Prostate gland (tissue), 2 donors: ENCODE data around the gene EWSR1. TPM values are rescaled to one million over a fixed set of nuclear protein-coding genes. Genes with fewer than 3 reads are reported as not detected.

Experiments used
- DNase-seq: peaks from one replicate; pipeline ENCODE4 v3.0.0-alpha.2; 2019; ENCODE audit warnings: low spot score
- H3K27ac ChIP-seq, 2 donors: fragments of 200-600 bp; sonication (generic); 2 replicates each; pipeline ENCODE4 v1.5.1; 2017 to 2019
- H3K27me3 ChIP-seq: fragments of 200-600 bp; sonication (generic); replicated peaks from 2 replicates; pipeline ENCODE4 v1.5.1; 2019; ENCODE audit not compliant: insufficient read depth
- H3K36me3 ChIP-seq, 2 donors: fragments of 200-600 bp; sonication (generic); 1 replicate in 1 of 2; 2 replicates in 1 of 2; pipeline versions ENCODE4 v1.5.1 to v1.8.1; 2017 to 2019
- H3K4me1 ChIP-seq: fragments of 200-600 bp; sonication (generic); replicated peaks from 2 replicates; pipeline ENCODE4 v1.5.1; 2019
- H3K4me3 ChIP-seq, 2 donors: fragments of 200-600 bp; sonication (generic); 2 replicates each; pipeline ENCODE4 v1.5.1; 2017 to 2019
- H3K9me3 ChIP-seq: fragments of 200-600 bp; sonication (generic); 2 replicates; pipeline ENCODE4 v1.5.1; 2017
- POLR2A ChIP-seq: fragments of 450-650 bp; IDR thresholded peaks from one replicate; pipeline ENCODE4 v1.6.1; 2016; ENCODE audit warnings: antibody characterized with exemption, mild to moderate bottlenecking
- POLR2AphosphoS5 ChIP-seq: sonication (generic); formaldehyde crosslinking; IDR thresholded peaks from one replicate; pipeline ENCODE4 v1.6.1; 2017; ENCODE audit warnings: antibody characterized with exemption
- WGBS: methylation state at CpG from one replicate; pipeline ENCODE4 v1.1.5; 2018; 5-methylcytosine and 5-hydroxymethylcytosine counted together
- intact Hi-C: fragments of 100-400 bp; cut with DNase I; formaldehyde crosslinking; loops from one replicate; pipeline ENCODE4 v1.14.2; 2022
- total RNA-seq, 2 donors: library from RNA; depleted of rRNA; stranded (reverse); fragments of >200 nt; gene quantifications; one replicate each; pipeline ENCODE4 v1.1.0, GENCODE V29; 2016
- TF ChIP-seq, protein P1 (sequence below), 4 experiments: fragments of 200-600 bp in 2 of 4; fragments of 450-650 bp in 2 of 4; sonication (generic) in 2 of 4; IDR thresholded peaks; 1 replicate in 3 of 4; 2 replicates in 1 of 4; pipeline ENCODE4 v1.5.1; 2016 to 2019; ENCODE audit warnings: antibody characterized with exemption in 4 of 4, mild to moderate bottlenecking in 2 of 4, moderate library complexity in 2 of 4

The EWSR1 gene
- total RNA-seq, 2 donors from 2014 or later = 181 to 213 TPM

DNA sequence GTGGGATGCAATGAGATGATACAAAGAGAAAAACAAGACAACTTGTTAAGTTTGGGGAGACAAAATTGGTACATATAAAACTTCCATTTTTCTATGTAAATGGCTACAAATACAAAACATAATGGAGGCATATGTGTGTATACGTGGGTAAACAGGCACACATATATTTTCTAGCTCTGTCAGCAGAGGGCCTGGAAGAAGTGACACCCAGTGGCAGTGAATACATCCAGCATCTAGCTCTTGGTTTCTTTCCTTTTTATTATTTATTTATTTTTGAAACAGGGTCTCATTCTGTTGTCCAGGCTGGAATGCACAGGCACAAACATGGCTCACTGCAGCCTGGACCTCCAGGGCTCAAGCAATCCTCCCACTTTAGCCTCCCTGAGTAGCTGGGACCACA is 52.5 kb downstream of the EWSR1 start:
- Histone ChIP-seq H3K4me1 (no peaks in the 10 kb centered on the region), H3K27me3 (no peaks in the 10 kb centered on the region), H3K27ac (no peak overlapping the region), H3K9me3 (no peaks in the 10 kb centered on the region), H3K4me3 (no peak overlapping the region), H3K36me3 (no peaks in the 10 kb centered on the region)
- WGBS = 90% methylated on average over 1 of the region's 1 CpG
- no peak for TF ChIP-seq POLR2AphosphoS5
- TF ChIP-seq POLR2A = no peak
- intact Hi-C loops = no loop called here
- no peak for DNase-seq

DNA sequence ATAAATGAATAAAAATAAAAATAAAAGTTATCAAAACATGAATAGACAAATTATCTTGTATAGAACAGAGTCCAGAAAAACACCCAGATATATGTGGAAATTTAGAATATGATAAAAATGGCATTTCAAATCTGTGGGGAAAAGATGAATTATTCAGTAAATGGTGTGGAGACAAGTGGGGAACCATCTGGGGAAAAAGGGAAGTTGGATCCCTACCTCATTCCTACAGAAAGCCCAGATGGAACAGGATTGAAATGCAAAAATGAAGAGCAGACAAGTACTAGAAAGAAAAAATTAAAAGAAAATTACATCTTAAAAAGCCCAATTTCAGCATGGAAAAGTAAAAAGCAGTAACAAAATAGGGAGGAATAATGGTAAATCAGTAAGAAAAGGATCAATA is 55.6 kb downstream of the EWSR1 start:
- H3K9me3 ChIP-seq = no peaks in the 10 kb centered on the region
- intact Hi-C loops = no loop called here
- H3K4me1 ChIP-seq = no peaks in the 10 kb centered on the region
- H3K36me3 ChIP-seq = peaks cover 5 to 10% of the 10 kb centered on the region in 2 donors
- H3K27ac ChIP-seq = no peak overlapping the region
- DNase-seq = no peak
- H3K27me3 ChIP-seq = no peaks in the 10 kb centered on the region
- TF ChIP-seq POLR2A (no peak), POLR2AphosphoS5 (no peak)
- TF ChIP-seq, protein P1, sequence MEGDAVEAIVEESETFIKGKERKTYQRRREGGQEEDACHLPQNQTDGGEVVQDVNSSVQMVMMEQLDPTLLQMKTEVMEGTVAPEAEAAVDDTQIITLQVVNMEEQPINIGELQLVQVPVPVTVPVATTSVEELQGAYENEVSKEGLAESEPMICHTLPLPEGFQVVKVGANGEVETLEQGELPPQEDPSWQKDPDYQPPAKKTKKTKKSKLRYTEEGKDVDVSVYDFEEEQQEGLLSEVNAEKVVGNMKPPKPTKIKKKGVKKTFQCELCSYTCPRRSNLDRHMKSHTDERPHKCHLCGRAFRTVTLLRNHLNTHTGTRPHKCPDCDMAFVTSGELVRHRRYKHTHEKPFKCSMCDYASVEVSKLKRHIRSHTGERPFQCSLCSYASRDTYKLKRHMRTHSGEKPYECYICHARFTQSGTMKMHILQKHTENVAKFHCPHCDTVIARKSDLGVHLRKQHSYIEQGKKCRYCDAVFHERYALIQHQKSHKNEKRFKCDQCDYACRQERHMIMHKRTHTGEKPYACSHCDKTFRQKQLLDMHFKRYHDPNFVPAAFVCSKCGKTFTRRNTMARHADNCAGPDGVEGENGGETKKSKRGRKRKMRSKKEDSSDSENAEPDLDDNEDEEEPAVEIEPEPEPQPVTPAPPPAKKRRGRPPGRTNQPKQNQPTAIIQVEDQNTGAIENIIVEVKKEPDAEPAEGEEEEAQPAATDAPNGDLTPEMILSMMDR (IDR thresholded peaks at IDR 0.05) = no peak
- no peak overlapping the region for H3K4me3 ChIP-seq

DNA sequence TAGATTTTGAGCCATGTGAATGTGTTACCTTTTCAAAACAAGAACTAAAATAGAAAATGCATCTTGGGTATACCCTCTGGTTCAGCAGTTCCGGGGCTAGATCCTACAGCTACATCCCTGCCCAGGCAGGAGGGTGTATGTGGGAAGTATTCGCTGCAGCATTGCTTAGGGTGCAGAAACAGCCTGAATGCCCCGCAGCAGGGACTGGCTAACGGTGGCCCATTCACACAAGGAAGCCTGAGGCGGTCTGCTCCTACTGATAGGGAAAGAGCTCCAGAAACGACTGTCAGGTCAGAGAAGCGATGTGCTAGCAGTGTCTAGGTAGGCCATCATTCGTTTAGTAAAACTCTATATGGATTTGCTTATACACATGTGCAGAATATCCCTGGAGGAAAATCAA is 57.3 kb downstream of the EWSR1 start:
- TF ChIP-seq POLR2AphosphoS5 = no peak
- TF ChIP-seq POLR2A = no peak
- TF ChIP-seq, protein P1 (IDR thresholded peaks at IDR 0.05) = no peak
- 82% methylated on average over 8 of the region's 8 CpGs for WGBS
- H3K4me3 ChIP-seq = no peak overlapping the region
- DNase-seq = no peak
- no peaks in the 10 kb centered on the region for H3K27me3 ChIP-seq
- H3K27ac ChIP-seq = no peak overlapping the region
- H3K36me3 ChIP-seq = peaks cover 5 to 18% of the 10 kb centered on the region in 2 donors
- no peaks in the 10 kb centered on the region for H3K9me3 ChIP-seq
- intact Hi-C loops = no loop called here
- H3K4me1 ChIP-seq = no peaks in the 10 kb centered on the region

DNA sequence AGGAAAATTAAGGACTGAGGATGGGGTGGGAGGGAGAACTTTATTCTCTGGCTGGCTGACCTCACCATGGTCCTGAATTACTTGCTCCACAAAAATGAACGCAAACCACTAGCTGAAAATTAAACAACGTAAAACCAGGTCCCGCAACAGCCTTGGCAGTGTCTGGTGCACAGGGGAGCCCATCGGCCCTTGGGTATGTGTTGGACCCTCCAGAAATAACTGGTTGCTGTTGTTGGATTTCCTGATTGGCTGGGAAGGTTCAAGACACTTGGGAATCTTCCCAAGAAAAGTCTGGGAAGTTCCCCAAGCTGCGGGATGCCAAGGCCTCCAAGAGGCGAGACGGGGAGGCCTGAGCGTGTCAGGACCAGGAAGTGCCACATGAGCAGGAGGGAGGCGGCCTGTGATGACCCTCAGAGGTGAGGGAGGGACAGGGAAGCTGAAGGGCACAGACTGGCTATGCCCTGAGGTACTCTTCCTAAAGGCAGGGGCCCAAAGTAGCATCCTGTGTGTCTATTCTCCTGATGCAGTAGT is 57.8 kb downstream of the EWSR1 start:
- H3K27me3 ChIP-seq = no peaks in the 10 kb centered on the region
- intact Hi-C loops = no loop called here
- H3K36me3 ChIP-seq = peaks cover 5 to 18% of the 10 kb centered on the region in 2 donors
- H3K27ac ChIP-seq = no peak overlapping the region
- DNase-seq = no peak
- no peaks in the 10 kb centered on the region for H3K9me3 ChIP-seq
- WGBS = 41% methylated on average over 9 of the region's 9 CpGs
- H3K4me1 ChIP-seq = no peaks in the 10 kb centered on the region
- H3K4me3 ChIP-seq = no peak overlapping the region
- TF ChIP-seq POLR2A (no peak), POLR2AphosphoS5 (no peak)
- TF ChIP-seq, protein P1 (IDR thresholded peaks at IDR 0.05) = no peak

DNA sequence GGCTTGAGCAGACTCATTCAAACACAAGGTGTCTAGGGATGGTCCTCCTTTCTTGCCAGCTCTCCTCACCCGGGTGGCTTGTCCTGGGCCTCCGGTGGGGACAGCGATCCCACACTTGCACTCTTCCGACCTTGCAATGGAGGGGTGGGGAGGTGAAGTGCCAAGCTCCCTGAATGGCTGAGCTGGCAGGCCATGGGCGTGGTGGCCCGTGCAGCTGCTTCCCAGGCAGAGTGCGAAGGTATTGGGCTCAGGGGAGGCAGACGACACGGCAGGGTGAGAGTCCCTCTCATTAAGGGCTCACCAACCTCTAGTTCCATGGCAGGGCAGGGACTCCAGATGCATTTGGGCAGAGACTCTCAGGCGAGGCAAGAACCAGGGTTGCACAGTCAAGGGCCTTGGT is 58.4 kb downstream of the EWSR1 start:
- no peaks in the 10 kb centered on the region for H3K27me3 ChIP-seq
- H3K36me3 ChIP-seq = peaks cover 5 to 18% of the 10 kb centered on the region in 2 donors
- intact Hi-C loops = no loop called here
- no peaks in the 10 kb centered on the region for H3K9me3 ChIP-seq
- 85% methylated on average over 10 of the region's 10 CpGs for WGBS
- no peak overlapping the region for H3K27ac ChIP-seq
- TF ChIP-seq POLR2AphosphoS5 = no peak
- TF ChIP-seq, protein P1 (IDR thresholded peaks at IDR 0.05) = no peak
- no peak for TF ChIP-seq POLR2A
- no peak for DNase-seq
- H3K4me3 ChIP-seq = no peak overlapping the region
- H3K4me1 ChIP-seq = no peaks in the 10 kb centered on the region
